ENCODE data around the gene SRSF5.

Gene SRSF5

GRCh38 chr14:69775012-69775411, 8.1 kb downstream of the SRSF5 start:
- no peak for TF ChIP-seq TAF1 (IDR thresholded peaks at IDR 0.05; ENCODE audit: borderline replicate concordance, insufficient read depth, low read length)
- no peak for TF ChIP-seq REST (IDR thresholded peaks at IDR 0.05; ENCODE audit: insufficient read depth in 1 of 2, low read depth in 2 of 2, low read length in 2 of 2)
- no peak for TF ChIP-seq FOXP2 (optimal IDR thresholded peaks at IDR 0.05; ENCODE audit: borderline replicate concordance, extremely low read depth, extremely low read length, insufficient read depth)
- TF ChIP-seq POLR2AphosphoS5 (IDR thresholded peaks at IDR 0.05; ENCODE audit: low read depth, low read length), result no peak
- no peak for TF ChIP-seq SIN3A (IDR thresholded peaks at IDR 0.05; ENCODE audit: borderline replicate concordance, insufficient read depth, low read length)

- no peak for TF ChIP-seq TAF1 (IDR thresholded peaks at IDR 0.05; ENCODE audit: borderline replicate concordance, insufficient read depth, low read length)
- TF ChIP-seq POLR2AphosphoS5 (IDR thresholded peaks at IDR 0.05; ENCODE audit: low read depth, low read length), result no peak
- no peak for TF ChIP-seq SIN3A (IDR thresholded peaks at IDR 0.05; ENCODE audit: borderline replicate concordance, insufficient read depth, low read length)
- TF ChIP-seq FOXP2 (optimal IDR thresholded peaks at IDR 0.05; ENCODE audit: borderline replicate concordance, extremely low read depth, extremely low read length, insufficient read depth), result no peak
Observed at GRCh38 chr14:69776875-69777453, 10.0 kb downstream of the SRSF5 start.

GRCh38 chr14:69779088-69779487, 12.1 kb downstream of the SRSF5 start:
- no peak for TF ChIP-seq FOXP2 (optimal IDR thresholded peaks at IDR 0.05; ENCODE audit: borderline replicate concordance, extremely low read depth, extremely low read length, insufficient read depth)
- TF ChIP-seq POLR2AphosphoS5 (IDR thresholded peaks at IDR 0.05; ENCODE audit: low read depth, low read length), result no peak
- TF ChIP-seq TAF1 (IDR thresholded peaks at IDR 0.05; ENCODE audit: borderline replicate concordance, insufficient read depth, low read length), result no peak
- TF ChIP-seq REST (IDR thresholded peaks at IDR 0.05; ENCODE audit: insufficient read depth in 1 of 2, low read depth in 2 of 2, low read length in 2 of 2), result no peak

DNA sequence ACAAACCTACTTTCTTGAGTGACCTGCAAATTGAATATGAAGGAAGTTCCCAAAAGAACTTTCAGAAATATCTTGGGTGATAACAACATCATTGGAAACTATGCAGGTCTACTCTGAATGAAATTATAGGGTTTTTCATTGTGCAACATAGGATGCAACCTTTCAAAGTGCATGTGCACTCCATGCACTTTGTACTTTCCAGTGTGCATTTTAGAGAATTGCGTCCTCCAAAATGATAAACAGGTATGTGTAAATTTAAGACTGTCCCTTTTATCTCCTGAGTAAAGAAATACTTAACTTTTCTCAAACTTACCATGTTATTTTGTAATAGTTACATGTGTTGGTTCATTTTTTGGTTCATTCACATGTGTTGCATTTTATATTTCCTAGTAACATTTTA, 13.2 kb downstream of the SRSF5 start:
- TF ChIP-seq REST (IDR thresholded peaks at IDR 0.05; ENCODE audit: insufficient read depth in 1 of 2, low read depth in 2 of 2, low read length in 2 of 2) (no peak), SIN3A (IDR thresholded peaks at IDR 0.05; ENCODE audit: borderline replicate concordance, insufficient read depth, low read length) (no peak)

GRCh38 chr14:69780952-69781351, 14.0 kb downstream of the SRSF5 start:
- TF ChIP-seq POLR2AphosphoS5 (IDR thresholded peaks at IDR 0.05; ENCODE audit: low read depth, low read length) (no peak), REST (IDR thresholded peaks at IDR 0.05; ENCODE audit: insufficient read depth in 1 of 2, low read depth in 2 of 2, low read length in 2 of 2) (no peak), TAF1 (IDR thresholded peaks at IDR 0.05; ENCODE audit: borderline replicate concordance, insufficient read depth, low read length) (no peak), SIN3A (IDR thresholded peaks at IDR 0.05; ENCODE audit: borderline replicate concordance, insufficient read depth, low read length) (no peak), FOXP2 (optimal IDR thresholded peaks at IDR 0.05; ENCODE audit: borderline replicate concordance, extremely low read depth, extremely low read length, insufficient read depth) (no peak)

All from PFSK-1 (cell line).